ENCODE measurements around the gene CEACAM20. TPM values are rescaled to one million over a fixed set of nuclear protein-coding genes. Genes with fewer than 3 reads are reported as not detected.

Gene CEACAM20
- total and polyA plus RNA-seq, 4 donors = not detected

- H3K4me1 ChIP-seq (ENCODE audit: control insufficient read depth in 5 of 5, insufficient read depth in 5 of 5, low read length in 5 of 5) = peaks cover 0 to 2% (median 0%) of the 10 kb centered on the region in 5 donors
- H3K36me3 ChIP-seq (ENCODE audit: control insufficient read depth in 4 of 4, insufficient read depth in 4 of 4, low read length in 4 of 4) = no peaks in the 10 kb centered on the region
- TF ChIP-seq, protein P1, sequence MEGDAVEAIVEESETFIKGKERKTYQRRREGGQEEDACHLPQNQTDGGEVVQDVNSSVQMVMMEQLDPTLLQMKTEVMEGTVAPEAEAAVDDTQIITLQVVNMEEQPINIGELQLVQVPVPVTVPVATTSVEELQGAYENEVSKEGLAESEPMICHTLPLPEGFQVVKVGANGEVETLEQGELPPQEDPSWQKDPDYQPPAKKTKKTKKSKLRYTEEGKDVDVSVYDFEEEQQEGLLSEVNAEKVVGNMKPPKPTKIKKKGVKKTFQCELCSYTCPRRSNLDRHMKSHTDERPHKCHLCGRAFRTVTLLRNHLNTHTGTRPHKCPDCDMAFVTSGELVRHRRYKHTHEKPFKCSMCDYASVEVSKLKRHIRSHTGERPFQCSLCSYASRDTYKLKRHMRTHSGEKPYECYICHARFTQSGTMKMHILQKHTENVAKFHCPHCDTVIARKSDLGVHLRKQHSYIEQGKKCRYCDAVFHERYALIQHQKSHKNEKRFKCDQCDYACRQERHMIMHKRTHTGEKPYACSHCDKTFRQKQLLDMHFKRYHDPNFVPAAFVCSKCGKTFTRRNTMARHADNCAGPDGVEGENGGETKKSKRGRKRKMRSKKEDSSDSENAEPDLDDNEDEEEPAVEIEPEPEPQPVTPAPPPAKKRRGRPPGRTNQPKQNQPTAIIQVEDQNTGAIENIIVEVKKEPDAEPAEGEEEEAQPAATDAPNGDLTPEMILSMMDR (IDR thresholded peaks at IDR 0.05; ENCODE audit: control extremely low read depth, extremely low read depth) = no peak
- peaks cover 0 to 26% (median 0%) of the 10 kb centered on the region in 4 donors for H3K9me3 ChIP-seq (ENCODE audit: control insufficient read depth in 4 of 4, insufficient read depth in 3 of 4, low read length in 3 of 4)
- ATAC-seq (ENCODE audit: insufficient read depth, low FRiP score) (no peak), DNase-seq (no peak)
- H3K27me3 ChIP-seq (ENCODE audit: control insufficient read depth in 3 of 3, insufficient read depth in 3 of 3, low read length in 2 of 3) = no peaks in the 10 kb centered on the region
- no peak overlapping the region for H3K27ac ChIP-seq (ENCODE audit: low read depth in 1 of 2, low read length in 1 of 2)
- 89 to 90% methylated on average over 1 of the region's 1 CpG for WGBS, 2 donors
- no peak overlapping the region for H3K4me3 ChIP-seq
- no peak overlapping the region for H3K9ac ChIP-seq (ENCODE audit: insufficient read depth in 1 of 2, low read length in 2 of 2)
These were observed 13.6 kb downstream of the CEACAM20 start for GRCh38 chr19:44515907-44516306.

GRCh38 chr19:44515031-44515430 is 14.4 kb downstream of the CEACAM20 start:
- TF ChIP-seq, protein P1 (IDR thresholded peaks at IDR 0.05; ENCODE audit: control extremely low read depth, extremely low read depth) = no peak
- no peak overlapping the region for H3K4me3 ChIP-seq
- no peak for ATAC-seq (ENCODE audit: insufficient read depth, low FRiP score)
- H3K36me3 ChIP-seq (ENCODE audit: control insufficient read depth in 4 of 4, insufficient read depth in 4 of 4, low read length in 4 of 4) = no peaks in the 10 kb centered on the region
- peaks cover 0 to 22% (median 0%) of the 10 kb centered on the region in 4 donors for H3K9me3 ChIP-seq (ENCODE audit: control insufficient read depth in 4 of 4, insufficient read depth in 3 of 4, low read length in 3 of 4)
- peaks cover 0 to 2% (median 0%) of the 10 kb centered on the region in 5 donors for H3K4me1 ChIP-seq (ENCODE audit: control insufficient read depth in 5 of 5, insufficient read depth in 5 of 5, low read length in 5 of 5)
- WGBS, 2 donors = 84 to 92% methylated on average over 3 of the region's 3 CpGs
- DNase-seq = no peak
- no peak overlapping the region for H3K27ac ChIP-seq (ENCODE audit: low read depth in 1 of 2, low read length in 1 of 2)
- H3K9ac ChIP-seq (ENCODE audit: insufficient read depth in 1 of 2, low read length in 2 of 2) = no peak overlapping the region
- H3K27me3 ChIP-seq (ENCODE audit: control insufficient read depth in 3 of 3, insufficient read depth in 3 of 3, low read length in 2 of 3) = no peaks in the 10 kb centered on the region

DNA sequence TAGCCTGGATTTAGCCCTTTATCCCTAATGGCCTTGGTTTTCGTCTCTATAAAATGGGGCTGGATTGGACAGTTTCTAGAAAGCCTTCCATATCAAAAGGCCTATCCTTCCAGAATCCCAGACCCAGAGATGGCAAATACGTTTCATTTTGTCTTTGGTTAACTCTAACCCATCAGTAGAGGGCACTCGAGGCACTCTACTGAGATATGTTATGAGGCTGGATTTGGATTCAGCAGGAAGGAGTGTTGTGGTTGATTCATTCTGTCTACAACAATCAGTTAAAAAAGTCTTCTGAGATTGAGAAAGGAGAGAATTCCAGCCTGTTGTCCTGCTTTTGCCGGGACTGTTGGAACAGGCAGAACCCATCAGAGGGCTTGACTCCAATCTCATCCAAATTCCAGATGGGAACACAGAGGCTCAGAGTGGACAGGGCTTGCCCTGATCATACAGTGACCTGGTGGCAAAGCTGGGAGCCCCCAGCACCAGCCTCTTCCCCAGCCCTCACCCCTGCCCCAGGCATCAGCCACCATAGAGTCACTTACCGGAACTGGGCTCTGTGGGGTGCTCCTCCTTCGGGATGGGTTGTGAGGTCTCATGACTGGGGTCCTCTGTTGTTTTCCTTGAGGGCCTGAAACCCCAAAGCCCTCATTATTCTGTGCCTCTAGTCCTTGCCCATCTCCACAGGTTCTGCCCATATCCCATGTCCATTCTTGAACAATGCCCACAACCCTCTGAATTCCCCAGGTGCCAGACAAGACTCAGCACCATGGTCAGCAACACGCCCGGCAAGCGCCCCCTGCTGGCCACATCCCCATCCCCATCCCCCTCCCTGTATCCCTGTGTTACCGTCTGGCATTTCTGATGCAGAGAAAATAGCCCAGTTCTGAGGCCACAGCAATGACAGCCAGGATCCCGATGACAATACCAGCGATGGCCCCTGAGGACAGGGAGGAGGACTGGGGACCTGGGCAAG is 16.9 kb downstream of the CEACAM20 start:
- ATAC-seq (ENCODE audit: insufficient read depth, low FRiP score) (no peak), DNase-seq (peak in 1 of 3 donors; percentile 48)
- Histone ChIP-seq H3K36me3 (ENCODE audit: control insufficient read depth in 4 of 4, insufficient read depth in 4 of 4, low read length in 4 of 4) (no peaks in the 10 kb centered on the region), H3K4me3 (no peak overlapping the region), H3K27me3 (ENCODE audit: control insufficient read depth in 3 of 3, insufficient read depth in 3 of 3, low read length in 2 of 3) (peaks cover 0 to 3% (median 0%) of the 10 kb centered on the region in 3 donors), H3K9ac (ENCODE audit: insufficient read depth in 1 of 2, low read length in 2 of 2) (no peak overlapping the region), H3K4me1 (ENCODE audit: control insufficient read depth in 5 of 5, insufficient read depth in 5 of 5, low read length in 5 of 5) (peaks cover 0 to 2% (median 0%) of the 10 kb centered on the region in 5 donors), H3K9me3 (ENCODE audit: control insufficient read depth in 4 of 4, insufficient read depth in 3 of 4, low read length in 3 of 4) (peaks cover 0 to 17% (median 2%) of the 10 kb centered on the region in 4 donors), H3K27ac (ENCODE audit: low read depth in 1 of 2, low read length in 1 of 2) (no peak overlapping the region)
- TF ChIP-seq, protein P1 (IDR thresholded peaks at IDR 0.05; ENCODE audit: control extremely low read depth, extremely low read depth) = no peak
- 32 to 33% methylated on average over 12 of the region's 12 CpGs for WGBS, 2 donors

Measured in lung (tissue), 12 donors.